GM19467 (cell line): Measurements from ENCODE around the gene TLDC2.
A peak's percentile ranks its signal among the peaks of the same experiment; 100 is the strongest.

Experiments
- ATAC-seq: cut with Tn5 transposase; IDR thresholded peaks from one replicate; pipeline ENCODE4 v1.9.1; 2021; ENCODE audit warnings: mild to moderate bottlenecking, moderate library complexity; ENCODE audit not compliant: unreplicated experiment

Gene TLDC2

GRCh38 chr20:36849333-36850065, 26.4 kb upstream of the TLDC2 start:
- no peak for ATAC-seq

GRCh38 chr20:36850759-36851158, 25.2 kb upstream of the TLDC2 start:
- no peak for ATAC-seq

- ATAC-seq = no peak
Observed at GRCh38 chr20:36851490-36851889, 24.4 kb upstream of the TLDC2 start.

- no peak for ATAC-seq
Observed at GRCh38 chr20:36852187-36852586, 23.8 kb upstream of the TLDC2 start.

GRCh38 chr20:36854348-36855240, 21.3 kb upstream of the TLDC2 start:
- no peak for ATAC-seq

- ATAC-seq = no peak
Observed at GRCh38 chr20:36855241-36855657, 20.7 kb upstream of the TLDC2 start.

- no peak for ATAC-seq
Observed at GRCh38 chr20:36856195-36856594, 19.7 kb upstream of the TLDC2 start.

GRCh38 chr20:36856691-36857635, 19.0 kb upstream of the TLDC2 start:
- ATAC-seq = no peak

GRCh38 chr20:36859282-36859555, 16.7 kb upstream of the TLDC2 start:
- ATAC-seq = no peak

GRCh38 chr20:36859700-36860330, 16.1 kb upstream of the TLDC2 start:
- ATAC-seq = no peak

GRCh38 chr20:36860339-36860738, 15.6 kb upstream of the TLDC2 start:
- ATAC-seq = no peak

GRCh38 chr20:36860811-36861624, 14.9 kb upstream of the TLDC2 start:
- ATAC-seq = no peak

GRCh38 chr20:36861625-36861874, 14.4 kb upstream of the TLDC2 start:
- no peak for ATAC-seq

- no peak for ATAC-seq
Observed at GRCh38 chr20:36861875-36862801, 13.8 kb upstream of the TLDC2 start.

GRCh38 chr20:36862857-36863668, 12.9 kb upstream of the TLDC2 start:
- ATAC-seq = peak; percentile 32

- ATAC-seq = no peak
Observed at GRCh38 chr20:36865076-36865860, 10.7 kb upstream of the TLDC2 start.

GRCh38 chr20:36865861-36866149, 10.1 kb upstream of the TLDC2 start:
- no peak for ATAC-seq

- no peak for ATAC-seq
Observed at GRCh38 chr20:36866164-36866563, 9.8 kb upstream of the TLDC2 start.
